ENCODE measurements around the gene SSTR3. TPM values are rescaled to one million over a fixed set of nuclear protein-coding genes. Genes with fewer than 3 reads are reported as not detected.

The SSTR3 gene
- total RNA-seq, 4 donors from 2014 or later = 0.11 to 0.24 (median 0.13) TPM; not detected in 1

GRCh38 chr22:37167176-37167980 is 44.9 kb downstream of the SSTR3 start:
- Histone ChIP-seq H3K4me3 (replicated peaks in 1 of 3) (no peak overlapping the region), H3K27ac (no peak overlapping the region), H3K9me3 (no peaks in the 10 kb centered on the region), H3K4me1 (peaks cover 0 to 12% of the 10 kb centered on the region in 2 donors), H3K36me3 (no peaks in the 10 kb centered on the region), H3K27me3 (no peaks in the 10 kb centered on the region)
- TF ChIP-seq POLR2A (IDR thresholded peaks at IDR 0.05) (no peak), CTCF (IDR thresholded peaks at IDR 0.05) (no peak)
- intact Hi-C loops (cut with DNase I) = no loop called here
- whole genome bisulfite sequencing, 2 donors = 64 to 74% methylated on average over 16 to 17 of the region's 17 CpGs
- no peak for DNase-seq

GRCh38 chr22:37166675-37167066 is 45.6 kb downstream of the SSTR3 start:
- no peak overlapping the region for H3K27ac ChIP-seq
- H3K27me3 ChIP-seq = no peaks in the 10 kb centered on the region
- peak; percentile 85 to 87 for DNase-seq
- no peaks in the 10 kb centered on the region for H3K36me3 ChIP-seq
- intact Hi-C loops (cut with DNase I) = no loop called here
- TF ChIP-seq CTCF (IDR thresholded peaks at IDR 0.05) (peak; percentile 78 to 92 (median 82)), POLR2A (IDR thresholded peaks at IDR 0.05) (no peak)
- H3K9me3 ChIP-seq = no peaks in the 10 kb centered on the region
- 8 to 15% methylated on average over 5 to 12 of the region's 13 CpGs for WGBS, 2 donors
- no peak overlapping the region for H3K4me3 ChIP-seq (replicated peaks in 1 of 3)
- H3K4me1 ChIP-seq = peaks cover 0 to 12% of the 10 kb centered on the region in 2 donors

GRCh38 chr22:37165940-37166674 is 46.2 kb downstream of the SSTR3 start:
- no peak for DNase-seq
- 60 to 65% methylated on average over 21 to 23 of the region's 25 CpGs for WGBS, 2 donors
- Histone ChIP-seq H3K4me3 (replicated peaks in 1 of 3) (no peak overlapping the region), H3K27ac (no peak overlapping the region), H3K27me3 (no peaks in the 10 kb centered on the region), H3K4me1 (peaks cover 0 to 12% of the 10 kb centered on the region in 2 donors), H3K36me3 (no peaks in the 10 kb centered on the region), H3K9me3 (no peaks in the 10 kb centered on the region)
- TF ChIP-seq POLR2A (IDR thresholded peaks at IDR 0.05) (no peak), CTCF (IDR thresholded peaks at IDR 0.05) (no peak)
- intact Hi-C loops (cut with DNase I) = loop anchor here (2.0 kb wide), 1 partner anchor 35 kb away; no protein-coding TSS in a partner anchor

- intact Hi-C loops (cut with DNase I) = loop anchor here (2.0 kb wide), 1 partner anchor 36 kb away; no protein-coding TSS in a partner anchor
- 86 to 87% methylated on average over 7 to 9 of the region's 9 CpGs for WGBS, 2 donors
- Histone ChIP-seq H3K36me3 (no peaks in the 10 kb centered on the region), H3K9me3 (no peaks in the 10 kb centered on the region), H3K27ac (no peak overlapping the region), H3K27me3 (no peaks in the 10 kb centered on the region), H3K4me3 (replicated peaks in 1 of 3) (no peak overlapping the region), H3K4me1 (peaks cover 0 to 12% of the 10 kb centered on the region in 2 donors)
- TF ChIP-seq CTCF (IDR thresholded peaks at IDR 0.05) (no peak), POLR2A (IDR thresholded peaks at IDR 0.05) (no peak)
- no peak for DNase-seq
Measured at GRCh38 chr22:37165066-37165465, 47.2 kb downstream of the SSTR3 start.
